GM20431 (cell line): ENCODE data around the gene STH.
"Not testable (repeated sequence)": the region's sequence is repeated elsewhere in the genome, so short reads cannot be mapped to it uniquely, and the experiment has no call there.

Source experiments
- in situ Hi-C: fragments of 300-500 bp; cut with MseI, MboI; formaldehyde crosslinking; loops from one replicate; pipeline ENCODE4 v1.15.0; 2020; ENCODE audit warnings: low sequenced_read_pairs; ENCODE audit not compliant: unreplicated experiment

STH gene

GRCh38 chr17:45998987-45999899 is at the start of gene STH:
TSS of gene STH (plus strand) at chr17:45999250. CDS start at chr17:45999280, 30 bp downstream.
- in situ Hi-C loops, result no loop called here

DNA sequence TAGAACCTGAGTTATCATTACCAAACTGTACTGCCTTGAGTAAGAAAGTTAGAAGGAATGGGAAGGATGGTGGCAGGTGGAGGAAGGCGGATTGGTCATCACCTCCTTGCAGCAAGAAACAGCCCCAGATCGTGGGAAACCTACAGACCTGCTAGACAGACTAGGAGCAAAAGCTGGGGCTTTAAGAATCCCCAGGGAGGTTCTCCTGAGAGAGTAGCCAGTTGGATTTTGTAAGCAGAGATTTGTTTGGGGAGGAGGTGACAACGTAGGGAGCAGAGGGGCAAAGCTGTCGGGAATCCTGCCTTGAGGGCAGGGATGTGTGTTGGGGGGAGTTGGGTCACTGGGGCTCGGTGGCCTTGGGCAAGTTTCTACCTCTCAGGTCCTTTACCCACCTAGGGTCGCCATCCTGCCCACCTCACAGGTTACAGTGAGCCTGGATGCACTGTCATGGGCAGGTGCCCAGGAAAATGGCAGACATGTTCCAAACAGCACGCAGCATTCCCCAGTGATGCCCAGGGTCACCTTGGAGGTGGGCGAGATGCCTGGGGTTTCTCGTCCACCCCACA is 49.2 kb upstream of the STH start:
- in situ Hi-C loops, result no loop called here

DNA sequence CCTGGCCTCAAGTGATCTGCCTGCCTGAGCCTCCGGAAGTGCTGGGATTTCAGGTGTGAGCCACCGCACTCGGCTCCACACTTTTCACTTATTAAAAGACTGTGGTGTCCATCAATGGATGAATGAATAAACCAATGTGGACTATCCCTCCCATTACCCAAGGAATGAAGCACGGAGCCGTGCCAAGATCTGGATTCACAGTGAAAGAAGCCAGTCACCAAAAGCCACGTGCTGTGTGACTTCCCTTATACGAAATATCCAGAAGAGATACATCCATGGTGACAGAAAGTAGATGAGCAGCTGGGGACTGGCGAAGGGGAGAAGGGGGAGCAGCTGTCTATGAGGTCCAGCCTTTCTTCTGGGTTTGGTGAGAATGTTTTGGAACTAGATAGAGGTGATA is 48.2 kb upstream of the STH start:
- in situ Hi-C loops, result no loop called here

DNA sequence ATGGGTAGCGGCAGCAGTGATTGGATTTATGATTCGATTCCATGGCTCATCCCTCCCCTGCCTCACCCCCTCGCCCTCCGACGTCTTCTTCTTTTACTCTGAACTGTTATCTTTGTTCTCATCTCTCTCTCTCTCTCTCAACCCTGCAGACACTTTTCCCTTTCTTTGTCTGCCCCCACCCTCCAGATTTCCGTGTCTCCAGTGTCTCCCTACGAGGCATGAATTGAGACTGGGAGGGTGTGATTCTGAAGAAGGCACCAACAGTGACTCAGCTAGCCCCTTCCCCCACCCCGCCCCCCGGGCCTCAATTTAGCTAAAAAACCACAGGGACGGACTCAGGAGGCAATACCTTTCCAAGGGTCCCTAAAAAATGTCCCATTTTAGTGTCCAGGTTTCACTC is 47.6 kb upstream of the STH start:
- in situ Hi-C loops, result no loop called here

- in situ Hi-C loops, result no loop called here
These were observed 47.1 kb upstream of the STH start for GRCh38 chr17:45951941-45952340.

DNA sequence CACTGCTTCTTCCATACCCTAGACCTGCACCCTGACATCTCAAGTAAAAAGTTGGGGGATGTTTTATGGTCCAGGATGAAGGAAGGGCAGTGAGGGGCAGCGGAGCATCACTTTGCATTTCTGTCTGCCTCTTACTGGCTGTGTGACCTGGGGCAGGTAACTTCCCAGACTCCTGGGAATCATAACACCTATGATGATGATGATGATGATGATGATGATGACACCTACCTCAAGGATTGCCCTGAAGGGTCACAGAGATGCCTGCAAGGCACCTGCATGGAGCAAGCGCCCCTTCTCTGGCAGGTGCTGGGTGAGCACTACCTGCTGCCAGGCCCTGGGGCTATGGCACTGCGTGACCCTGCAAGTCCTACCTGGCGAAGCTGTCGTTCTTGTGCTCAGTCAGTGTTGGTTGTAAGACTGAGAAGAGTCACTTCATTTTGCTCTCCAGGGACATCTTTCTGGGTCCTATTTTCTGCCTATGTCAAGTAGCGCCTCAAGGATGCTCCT is 46.2 kb upstream of the STH start:
- in situ Hi-C loops, result no loop called here

DNA sequence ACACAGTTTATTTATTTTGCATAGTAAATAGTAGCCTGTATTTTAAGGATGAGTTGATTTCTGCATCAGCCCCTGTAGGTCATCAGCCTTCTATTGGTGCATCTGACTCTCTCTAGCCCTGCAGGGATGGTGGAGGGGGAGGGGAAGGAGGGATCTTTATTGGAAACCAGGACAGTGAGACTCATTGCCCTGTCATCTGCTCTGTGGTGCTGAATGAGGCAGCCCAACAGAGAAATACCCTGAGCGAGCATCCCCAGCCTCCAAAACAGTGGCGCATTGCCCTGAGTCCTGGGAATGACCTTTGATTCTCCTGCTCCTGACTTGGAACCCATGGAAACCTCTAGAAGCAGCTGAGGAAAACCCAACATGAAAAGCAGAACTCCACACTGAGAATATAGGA is 45.5 kb upstream of the STH start:
- in situ Hi-C loops, result no loop called here

- in situ Hi-C loops, result no loop called here
These were observed 44.1 kb upstream of the STH start for GRCh38 chr17:45954914-45955313.

- in situ Hi-C loops, result no loop called here
These were observed 43.7 kb upstream of the STH start for GRCh38 chr17:45955326-45955725.

- in situ Hi-C loops, result no loop called here
These were observed 43.0 kb upstream of the STH start for GRCh38 chr17:45956090-45956489.

DNA sequence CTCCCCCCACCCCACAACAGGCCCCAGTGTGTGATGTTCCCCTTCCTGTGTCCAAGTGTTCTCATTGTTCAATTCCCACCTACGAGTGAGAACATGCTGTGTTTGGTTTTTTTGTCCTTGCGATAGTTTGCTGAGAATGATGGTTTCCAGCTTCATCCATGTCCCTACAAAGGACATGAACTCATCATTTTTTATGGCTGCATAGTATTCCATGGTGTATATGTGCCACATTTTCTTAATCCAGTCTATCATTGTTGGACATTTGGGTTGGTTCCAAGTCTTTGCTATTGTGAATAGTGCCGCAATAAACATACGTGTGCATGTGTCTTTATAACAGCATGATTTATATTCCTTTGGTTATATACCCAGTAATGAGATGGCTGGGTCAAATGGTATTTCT is 42.3 kb upstream of the STH start:
- in situ Hi-C loops, result not testable (repeated sequence)

DNA sequence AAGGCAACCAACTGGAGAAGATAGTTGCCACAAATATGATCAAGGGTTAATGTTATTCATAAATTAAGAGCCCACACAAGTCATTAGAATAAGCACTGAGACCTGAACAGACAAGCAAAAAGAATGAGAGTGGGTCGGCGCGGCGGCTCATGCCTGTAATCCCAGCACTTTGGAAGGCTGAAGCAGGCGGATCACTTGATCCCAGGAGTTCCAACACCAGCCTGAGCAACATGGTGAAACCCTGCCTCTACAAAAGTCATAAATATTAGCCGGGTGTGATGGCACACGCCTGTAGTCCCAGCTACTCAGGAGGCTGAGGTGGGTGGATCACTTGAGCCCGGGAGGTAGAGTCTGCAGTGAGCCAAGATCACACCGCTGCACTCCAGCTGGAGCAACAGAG is 40.7 kb upstream of the STH start:
- in situ Hi-C loops, result no loop called here

GRCh38 chr17:45958994-45959665 is 39.9 kb upstream of the STH start:
- in situ Hi-C loops, result no loop called here

DNA sequence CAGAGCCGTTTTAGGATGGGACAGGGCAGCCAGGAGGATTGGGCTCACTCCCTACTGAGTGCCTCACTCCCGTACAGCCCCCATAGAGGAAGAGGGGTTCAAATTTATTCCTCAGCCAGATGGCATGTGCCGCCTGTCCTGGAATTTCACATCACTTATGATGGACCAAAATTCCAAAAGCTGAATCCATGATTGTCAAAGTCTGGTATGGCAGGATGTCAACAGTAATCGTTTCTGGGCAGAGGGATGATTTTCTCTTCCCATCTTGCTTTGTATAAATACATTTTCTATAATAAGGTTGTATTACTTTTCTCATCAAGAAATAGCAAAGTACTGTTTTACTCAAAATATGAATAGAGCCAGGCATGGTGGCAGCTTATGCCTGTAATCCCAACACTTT is 38.7 kb upstream of the STH start:
- in situ Hi-C loops, result no loop called here

DNA sequence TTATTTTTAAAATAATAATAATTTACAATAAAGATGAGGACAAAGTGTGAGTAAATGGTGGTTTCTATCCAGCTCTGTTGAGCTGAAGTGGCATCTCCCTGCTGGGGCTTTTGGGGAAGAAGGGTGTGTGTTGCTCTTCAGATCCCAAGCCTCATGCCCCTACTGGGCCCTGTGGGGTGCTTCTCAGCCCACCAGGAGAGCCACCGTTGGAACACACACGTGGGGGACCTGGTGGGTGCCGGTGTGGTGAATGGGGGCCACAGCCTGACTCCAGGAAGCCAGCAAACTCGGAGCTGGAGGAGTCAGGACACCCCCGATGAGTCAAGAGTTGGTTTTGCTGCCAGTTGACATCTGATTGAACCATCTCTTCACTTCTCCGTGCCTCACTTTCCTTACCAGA is 37.8 kb upstream of the STH start:
- in situ Hi-C loops, result no loop called here

DNA sequence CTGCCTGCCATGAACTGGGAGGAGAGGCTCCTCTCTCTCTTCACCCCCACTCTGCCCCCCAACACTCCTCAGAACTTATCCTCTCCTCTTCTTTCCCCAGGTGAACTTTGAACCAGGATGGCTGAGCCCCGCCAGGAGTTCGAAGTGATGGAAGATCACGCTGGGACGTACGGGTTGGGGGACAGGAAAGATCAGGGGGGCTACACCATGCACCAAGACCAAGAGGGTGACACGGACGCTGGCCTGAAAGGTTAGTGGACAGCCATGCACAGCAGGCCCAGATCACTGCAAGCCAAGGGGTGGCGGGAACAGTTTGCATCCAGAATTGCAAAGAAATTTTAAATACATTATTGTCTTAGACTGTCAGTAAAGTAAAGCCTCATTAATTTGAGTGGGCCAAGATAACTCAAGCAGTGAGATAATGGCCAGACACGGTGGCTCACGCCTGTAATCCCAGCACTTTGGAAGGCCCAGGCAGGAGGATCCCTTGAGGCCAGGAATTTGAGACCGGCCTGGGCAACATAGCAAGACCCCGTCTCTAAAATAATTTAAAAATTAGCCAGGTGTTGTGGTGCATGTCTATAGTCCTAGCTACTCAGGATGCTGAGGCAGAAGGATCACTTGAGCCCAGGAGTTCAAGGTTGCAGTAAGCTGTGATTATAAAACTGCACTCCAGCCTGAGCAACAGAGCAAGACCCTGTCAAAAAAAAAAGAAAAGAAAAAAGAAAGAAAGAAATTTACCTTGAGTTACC is 36.7 kb upstream of the STH start:
- in situ Hi-C loops, result no loop called here

- in situ Hi-C loops, result no loop called here
These were observed 35.8 kb upstream of the STH start for GRCh38 chr17:45963283-45963682.

- in situ Hi-C loops, result no loop called here
These were observed 35.2 kb upstream of the STH start for GRCh38 chr17:45963889-45964288.

DNA sequence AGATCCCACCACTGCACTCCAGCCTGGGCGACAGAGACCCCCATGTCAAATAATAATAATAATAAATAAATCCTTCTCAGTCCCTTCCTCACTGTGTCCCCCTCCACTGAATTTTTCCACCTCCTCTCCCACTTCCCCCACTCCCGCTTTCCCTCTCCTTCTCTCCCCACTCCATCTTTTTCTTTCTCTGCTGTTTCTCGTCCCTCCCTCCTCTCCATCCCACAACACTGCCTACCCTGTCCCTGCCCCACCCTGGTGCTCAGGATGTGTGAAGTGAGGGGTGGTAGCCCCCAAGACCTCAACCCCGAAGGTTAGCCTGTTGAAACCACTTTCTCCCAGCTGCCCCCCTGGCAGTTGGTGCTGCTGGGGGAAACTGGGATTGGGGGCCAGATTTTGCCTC is 34.4 kb upstream of the STH start:
- in situ Hi-C loops, result no loop called here

DNA sequence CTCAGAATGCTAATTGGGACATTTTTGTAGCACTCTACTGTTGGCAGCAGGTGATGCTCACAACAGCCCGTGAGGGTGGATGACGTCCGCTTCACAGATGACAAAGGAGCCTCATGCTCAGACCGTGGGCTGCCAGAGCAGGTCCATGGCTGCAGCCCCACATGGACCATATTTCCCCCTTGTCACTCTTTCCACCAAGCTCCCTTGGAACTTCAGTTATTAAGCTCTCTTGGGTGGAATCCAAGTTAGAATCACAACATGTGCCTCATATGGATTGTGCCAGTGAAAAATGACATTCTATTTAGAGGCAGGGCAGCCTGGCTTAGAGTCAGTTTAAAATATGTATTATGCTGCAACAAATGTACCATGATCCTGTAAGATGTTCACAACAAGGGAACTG is 33.2 kb upstream of the STH start:
- in situ Hi-C loops, result no loop called here
